ENCODE data around the gene DLX2. TPM values are rescaled to one million over a fixed set of nuclear protein-coding genes. Genes with fewer than 3 reads are reported as not detected.

Gene DLX2
- total and polyA plus RNA-seq, 12 donors = 0.06 to 0.49 (median 0.15) TPM; not detected in 5

DNA sequence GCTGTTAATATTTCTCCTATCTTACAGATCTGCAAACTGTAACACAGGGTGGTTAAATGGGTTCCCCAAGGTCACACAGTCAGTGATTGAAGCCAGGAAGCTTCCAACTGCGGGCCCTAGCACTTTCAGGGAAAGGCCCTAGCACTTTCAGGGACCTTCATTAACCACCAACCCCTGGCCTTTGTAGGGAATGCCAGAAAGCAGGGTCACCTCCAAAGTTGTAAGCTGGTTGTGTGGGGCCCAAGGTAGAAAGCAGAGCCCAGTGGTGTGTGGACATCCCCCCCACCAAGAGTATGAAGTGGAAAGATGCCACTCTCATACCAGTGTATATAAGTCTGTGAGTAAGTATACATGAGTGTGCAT is 4.4 kb downstream of the DLX2 start:
- intact Hi-C loops (cut with DNase I) = loop anchor here in 1 of 2 donors (5.0 kb wide), 1 partner anchor 101 kb away; the partner anchor contains the start of gene METAP1D
- H3K27me3 ChIP-seq = peaks cover 94% of the 10 kb centered on the region
- no peaks in the 10 kb centered on the region for H3K36me3 ChIP-seq (replicated peaks in 1 of 2)
- H3K4me1 ChIP-seq (replicated peaks in 1 of 2) = peaks cover 36 to 64% of the 10 kb centered on the region in 2 donors
- no peaks in the 10 kb centered on the region for H3K9me3 ChIP-seq (replicated peaks in 1 of 3)
- no peak overlapping the region for H3K4me3 ChIP-seq
- WGBS, 4 donors = 0 to 60% (median 47%) methylated on average over 1 of the region's 1 CpG
- no peak for DNase-seq
- H3K27ac ChIP-seq = no peak overlapping the region
- TF ChIP-seq POLR2A (IDR thresholded peaks at IDR 0.05) = no peak
- TF ChIP-seq, protein P1, sequence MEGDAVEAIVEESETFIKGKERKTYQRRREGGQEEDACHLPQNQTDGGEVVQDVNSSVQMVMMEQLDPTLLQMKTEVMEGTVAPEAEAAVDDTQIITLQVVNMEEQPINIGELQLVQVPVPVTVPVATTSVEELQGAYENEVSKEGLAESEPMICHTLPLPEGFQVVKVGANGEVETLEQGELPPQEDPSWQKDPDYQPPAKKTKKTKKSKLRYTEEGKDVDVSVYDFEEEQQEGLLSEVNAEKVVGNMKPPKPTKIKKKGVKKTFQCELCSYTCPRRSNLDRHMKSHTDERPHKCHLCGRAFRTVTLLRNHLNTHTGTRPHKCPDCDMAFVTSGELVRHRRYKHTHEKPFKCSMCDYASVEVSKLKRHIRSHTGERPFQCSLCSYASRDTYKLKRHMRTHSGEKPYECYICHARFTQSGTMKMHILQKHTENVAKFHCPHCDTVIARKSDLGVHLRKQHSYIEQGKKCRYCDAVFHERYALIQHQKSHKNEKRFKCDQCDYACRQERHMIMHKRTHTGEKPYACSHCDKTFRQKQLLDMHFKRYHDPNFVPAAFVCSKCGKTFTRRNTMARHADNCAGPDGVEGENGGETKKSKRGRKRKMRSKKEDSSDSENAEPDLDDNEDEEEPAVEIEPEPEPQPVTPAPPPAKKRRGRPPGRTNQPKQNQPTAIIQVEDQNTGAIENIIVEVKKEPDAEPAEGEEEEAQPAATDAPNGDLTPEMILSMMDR (IDR thresholded peaks at IDR 0.05) = no peak

DNA sequence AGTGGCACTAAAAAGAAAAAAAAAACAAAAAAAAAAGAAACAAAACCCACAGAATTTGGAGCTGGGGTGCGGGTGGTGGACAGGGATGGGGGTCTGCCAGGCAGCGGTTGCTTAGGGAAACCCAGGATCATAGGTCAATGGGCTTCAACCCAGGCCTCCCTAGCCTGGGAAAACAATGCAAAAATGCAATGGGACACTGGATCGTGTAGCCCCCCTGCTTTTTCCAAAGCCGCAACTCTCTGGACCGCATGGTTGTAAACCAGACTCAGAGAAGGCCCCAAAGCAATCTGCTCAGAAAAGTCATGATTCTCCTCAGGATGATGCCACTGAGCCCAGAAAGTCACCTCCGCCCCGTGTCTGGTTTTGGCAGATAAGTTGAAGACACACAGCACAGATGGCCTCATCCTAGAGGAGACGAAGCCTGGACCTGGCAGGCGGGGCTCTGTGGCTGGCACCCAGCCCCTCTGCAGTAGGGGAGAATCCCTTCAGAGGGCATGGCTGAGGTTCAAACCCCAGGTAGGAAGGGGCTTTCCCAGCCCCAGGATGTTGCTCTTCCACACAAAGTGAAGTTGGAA is 5.1 kb downstream of the DLX2 start:
- Histone ChIP-seq H3K4me3 (no peak overlapping the region), H3K27ac (peak overlapping the region in 1 of 5 donors; percentile 54), H3K36me3 (replicated peaks in 1 of 2) (no peaks in the 10 kb centered on the region), H3K9me3 (replicated peaks in 1 of 3) (no peaks in the 10 kb centered on the region), H3K4me1 (replicated peaks in 1 of 2) (peaks cover 30 to 58% of the 10 kb centered on the region in 2 donors), H3K27me3 (peaks cover 94% of the 10 kb centered on the region)
- peak in 1 of 7 donors; percentile 54 for DNase-seq
- intact Hi-C loops (cut with DNase I) = loop anchor here in 1 of 2 donors (5.0 kb wide), 1 partner anchor 100 kb away; the partner anchor contains the start of gene METAP1D
- WGBS, 4 donors = 49 to 56% (median 50%) methylated on average over 7 to 9 of the region's 9 CpGs
- no peak for TF ChIP-seq POLR2A (IDR thresholded peaks at IDR 0.05)
- TF ChIP-seq, protein P1 (IDR thresholded peaks at IDR 0.05) = no peak

- Histone ChIP-seq H3K4me1 (replicated peaks in 1 of 2) (peaks cover 24 to 51% of the 10 kb centered on the region in 2 donors), H3K27me3 (peaks cover 98% of the 10 kb centered on the region), H3K9me3 (replicated peaks in 1 of 3) (no peaks in the 10 kb centered on the region), H3K27ac (peak overlapping the region in 1 of 5 donors; percentile 54), H3K4me3 (peak overlapping the region in 1 of 4 donors; percentile 39), H3K36me3 (replicated peaks in 1 of 2) (no peaks in the 10 kb centered on the region)
- intact Hi-C loops (cut with DNase I) = loop anchor here in 1 of 2 donors (5.0 kb wide), 1 partner anchor 100 kb away; the partner anchor contains the start of gene METAP1D
- TF ChIP-seq POLR2A (IDR thresholded peaks at IDR 0.05) = no peak
- TF ChIP-seq, protein P1 (IDR thresholded peaks at IDR 0.05) = no peak
- 4 to 5% (median 4%) methylated on average over 21 to 55 of the region's 55 CpGs for WGBS, 4 donors
- peak in 1 of 7 donors; percentile 65 for DNase-seq
These were observed 5.8 kb downstream of the DLX2 start for GRCh38 chr2:172096626-172097547.

Measured in adrenal gland (tissue), 12 donors.